HepG2 (cell line): ENCODE results near the gene DAG1. TPM values are rescaled to one million over a fixed set of nuclear protein-coding genes. Genes with fewer than 3 reads are reported as not detected.

ENCODE experiments used
- ATRX ChIP-seq: sonication (generic); formaldehyde crosslinking; IDR thresholded peaks from 2 replicates; pipeline ENCODE4 v1.4.0; 2020; ENCODE audit warnings: missing genetic modification reagents, borderline replicate concordance
- FIP1L1 ChIP-seq: fragments of 200-400 bp; formaldehyde crosslinking; IDR thresholded peaks from 2 replicates; pipeline ENCODE4 v1.6.1; 2018; ENCODE audit warnings: low read depth, mild to moderate bottlenecking, low read length, moderate library complexity, borderline replicate concordance; ENCODE audit not compliant: insufficient read depth
- JARID2 ChIP-seq: sonication (generic); formaldehyde crosslinking; IDR thresholded peaks from 2 replicates; pipeline ENCODE4 v1.8.1; 2023; ENCODE audit warnings: missing genetic modification reagents, inconsistent platforms; ENCODE audit not compliant: insufficient replicate concordance
- JUN ChIP-seq: sonication (generic); formaldehyde crosslinking; IDR thresholded peaks from 2 replicates; pipeline ENCODE4 v1.4.0; 2020; ENCODE audit warnings: mild to moderate bottlenecking, missing genetic modification reagents
- JUNB ChIP-seq: sonication (generic); formaldehyde crosslinking; IDR thresholded peaks from 2 replicates; pipeline ENCODE4 v1.8.0; 2022; ENCODE audit warnings: missing genetic modification reagents, mild to moderate bottlenecking, borderline replicate concordance
- TARDBP ChIP-seq: sonication (generic); formaldehyde crosslinking; IDR thresholded peaks from 2 replicates; pipeline ENCODE4 v1.8.0; 2022; ENCODE audit warnings: mild to moderate bottlenecking, missing genetic modification reagents
- ZNF317 ChIP-seq: sonication (generic); formaldehyde crosslinking; IDR thresholded peaks from 2 replicates; pipeline ENCODE4 v1.5.0; 2020; ENCODE audit warnings: mild to moderate bottlenecking, missing genetic modification reagents
- ZNF333 ChIP-seq: sonication (generic); formaldehyde crosslinking; IDR thresholded peaks from 2 replicates; pipeline ENCODE4 v1.4.0; 2020; ENCODE audit warnings: mild to moderate bottlenecking, missing genetic modification reagents, borderline replicate concordance
- ZNF350 ChIP-seq: sonication (generic); formaldehyde crosslinking; IDR thresholded peaks from 2 replicates; pipeline ENCODE4 v1.4.0; 2020; ENCODE audit warnings: mild to moderate bottlenecking, low read depth, missing genetic modification reagents, borderline replicate concordance
- ZNF883 ChIP-seq: sonication (generic); formaldehyde crosslinking; IDR thresholded peaks from 2 replicates; pipeline ENCODE4 v1.5.1; 2020; ENCODE audit warnings: mild to moderate bottlenecking, missing genetic modification reagents; ENCODE audit errors: not compliant biosample characterization
- ZSCAN21 ChIP-seq: sonication (generic); formaldehyde crosslinking; IDR thresholded peaks from 2 replicates; pipeline ENCODE4 v1.8.0; 2022; ENCODE audit warnings: mild to moderate bottlenecking, missing genetic modification reagents, moderate library complexity, borderline replicate concordance
- polyA plus RNA-seq, 8 experiments: library from polyadenylated mRNA; depleted of rRNA in 3 of 8; stranded (reverse) in 7 of 8; unstranded in 1 of 8; fragments of >200 nt; fragmentation: Illumina TruSeq in 4 of 8; extraction: Trizol in 4 of 8; gene quantifications; 2 replicates each; pipeline versions ENCODE4 v1.2.1 to v1.2.3, GENCODE V29; 2011 to 2016; ENCODE audit warnings: low read depth in 4 of 8, missing spikeins in 1 of 8, mixed read lengths in 1 of 8; ENCODE audit not compliant: insufficient read depth in 1 of 8
- total RNA-seq, 5 experiments: library from RNA; depleted of rRNA; stranded (reverse); fragments of >200 nt; fragmentation: Illumina TruSeq; extraction: Trizol; gene quantifications; 2 replicates each; pipeline ENCODE4 v1.2.3, GENCODE V29; 2016; ENCODE audit warnings: low read depth in 1 of 5
- TF ChIP-seq, protein P1 (sequence below): sonication (generic); formaldehyde crosslinking; IDR thresholded peaks from one replicate; pipeline ENCODE4 v1.5.1; 2020; ENCODE audit warnings: mild to moderate bottlenecking, missing genetic modification reagents; ENCODE audit errors: not compliant biosample characterization
- TF ChIP-seq, protein P2 (sequence below): sonication (generic); formaldehyde crosslinking; IDR thresholded peaks from 2 replicates; pipeline ENCODE4 v1.4.0; 2020; ENCODE audit warnings: missing genetic modification reagents
- TF ChIP-seq, protein P3 (sequence below): sonication (generic); formaldehyde crosslinking; IDR thresholded peaks from 2 replicates; pipeline ENCODE4 v1.5.0; 2020; ENCODE audit warnings: mild to moderate bottlenecking, missing genetic modification reagents

DAG1 gene
- total and polyA plus RNA-seq, 2 of the 13 experiments (the other 11 are each of a cell fraction or from before 2014, with no cell fraction given), result 47.3 to 50.4 TPM

DNA sequence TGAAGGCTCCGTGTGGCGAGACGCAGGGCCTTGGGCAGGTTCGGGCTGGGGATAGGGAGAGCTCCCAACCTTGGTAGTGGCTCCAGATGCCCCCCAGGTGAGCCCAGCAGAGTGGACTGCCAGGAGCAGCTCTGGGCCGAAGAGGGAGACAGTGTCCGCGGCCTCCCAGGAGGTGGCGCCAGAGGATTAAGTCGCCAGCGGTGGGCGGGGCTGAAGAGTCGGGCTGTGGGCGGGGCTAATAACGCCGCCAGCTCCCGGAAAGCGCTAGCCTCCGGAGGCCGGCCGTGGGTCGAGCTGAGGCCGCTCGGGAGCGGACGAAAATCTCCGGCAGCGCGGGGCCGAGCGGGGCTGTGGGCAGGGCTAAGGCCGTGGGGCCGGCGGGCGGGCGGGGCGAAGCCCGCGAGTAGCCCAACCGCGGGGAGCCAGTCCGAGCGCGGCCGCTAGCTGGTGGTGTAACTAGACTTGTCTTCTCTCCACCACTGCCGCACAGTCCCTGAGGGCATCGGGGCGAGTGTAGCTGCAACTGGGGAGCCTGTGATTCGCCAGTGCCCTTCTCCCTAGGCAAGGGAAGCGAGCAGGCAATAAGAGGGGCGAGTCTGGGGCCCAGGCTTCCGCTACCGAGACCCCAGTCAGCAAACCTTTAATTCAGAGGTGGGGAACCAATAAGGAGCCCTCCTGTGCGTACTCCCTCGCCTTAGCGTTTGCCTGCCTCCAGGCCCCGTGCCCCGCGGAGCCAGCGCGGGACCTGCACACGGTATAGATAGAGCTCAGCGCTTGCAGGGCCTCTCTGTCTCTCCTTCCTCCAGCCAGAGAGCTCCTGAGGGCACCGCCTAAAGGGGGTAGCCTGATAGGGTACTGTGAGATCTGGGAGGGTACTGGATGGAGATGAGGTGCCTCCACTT is 69.8 kb downstream of the DAG1 start (continued):
- TF ChIP-seq, protein P1, sequence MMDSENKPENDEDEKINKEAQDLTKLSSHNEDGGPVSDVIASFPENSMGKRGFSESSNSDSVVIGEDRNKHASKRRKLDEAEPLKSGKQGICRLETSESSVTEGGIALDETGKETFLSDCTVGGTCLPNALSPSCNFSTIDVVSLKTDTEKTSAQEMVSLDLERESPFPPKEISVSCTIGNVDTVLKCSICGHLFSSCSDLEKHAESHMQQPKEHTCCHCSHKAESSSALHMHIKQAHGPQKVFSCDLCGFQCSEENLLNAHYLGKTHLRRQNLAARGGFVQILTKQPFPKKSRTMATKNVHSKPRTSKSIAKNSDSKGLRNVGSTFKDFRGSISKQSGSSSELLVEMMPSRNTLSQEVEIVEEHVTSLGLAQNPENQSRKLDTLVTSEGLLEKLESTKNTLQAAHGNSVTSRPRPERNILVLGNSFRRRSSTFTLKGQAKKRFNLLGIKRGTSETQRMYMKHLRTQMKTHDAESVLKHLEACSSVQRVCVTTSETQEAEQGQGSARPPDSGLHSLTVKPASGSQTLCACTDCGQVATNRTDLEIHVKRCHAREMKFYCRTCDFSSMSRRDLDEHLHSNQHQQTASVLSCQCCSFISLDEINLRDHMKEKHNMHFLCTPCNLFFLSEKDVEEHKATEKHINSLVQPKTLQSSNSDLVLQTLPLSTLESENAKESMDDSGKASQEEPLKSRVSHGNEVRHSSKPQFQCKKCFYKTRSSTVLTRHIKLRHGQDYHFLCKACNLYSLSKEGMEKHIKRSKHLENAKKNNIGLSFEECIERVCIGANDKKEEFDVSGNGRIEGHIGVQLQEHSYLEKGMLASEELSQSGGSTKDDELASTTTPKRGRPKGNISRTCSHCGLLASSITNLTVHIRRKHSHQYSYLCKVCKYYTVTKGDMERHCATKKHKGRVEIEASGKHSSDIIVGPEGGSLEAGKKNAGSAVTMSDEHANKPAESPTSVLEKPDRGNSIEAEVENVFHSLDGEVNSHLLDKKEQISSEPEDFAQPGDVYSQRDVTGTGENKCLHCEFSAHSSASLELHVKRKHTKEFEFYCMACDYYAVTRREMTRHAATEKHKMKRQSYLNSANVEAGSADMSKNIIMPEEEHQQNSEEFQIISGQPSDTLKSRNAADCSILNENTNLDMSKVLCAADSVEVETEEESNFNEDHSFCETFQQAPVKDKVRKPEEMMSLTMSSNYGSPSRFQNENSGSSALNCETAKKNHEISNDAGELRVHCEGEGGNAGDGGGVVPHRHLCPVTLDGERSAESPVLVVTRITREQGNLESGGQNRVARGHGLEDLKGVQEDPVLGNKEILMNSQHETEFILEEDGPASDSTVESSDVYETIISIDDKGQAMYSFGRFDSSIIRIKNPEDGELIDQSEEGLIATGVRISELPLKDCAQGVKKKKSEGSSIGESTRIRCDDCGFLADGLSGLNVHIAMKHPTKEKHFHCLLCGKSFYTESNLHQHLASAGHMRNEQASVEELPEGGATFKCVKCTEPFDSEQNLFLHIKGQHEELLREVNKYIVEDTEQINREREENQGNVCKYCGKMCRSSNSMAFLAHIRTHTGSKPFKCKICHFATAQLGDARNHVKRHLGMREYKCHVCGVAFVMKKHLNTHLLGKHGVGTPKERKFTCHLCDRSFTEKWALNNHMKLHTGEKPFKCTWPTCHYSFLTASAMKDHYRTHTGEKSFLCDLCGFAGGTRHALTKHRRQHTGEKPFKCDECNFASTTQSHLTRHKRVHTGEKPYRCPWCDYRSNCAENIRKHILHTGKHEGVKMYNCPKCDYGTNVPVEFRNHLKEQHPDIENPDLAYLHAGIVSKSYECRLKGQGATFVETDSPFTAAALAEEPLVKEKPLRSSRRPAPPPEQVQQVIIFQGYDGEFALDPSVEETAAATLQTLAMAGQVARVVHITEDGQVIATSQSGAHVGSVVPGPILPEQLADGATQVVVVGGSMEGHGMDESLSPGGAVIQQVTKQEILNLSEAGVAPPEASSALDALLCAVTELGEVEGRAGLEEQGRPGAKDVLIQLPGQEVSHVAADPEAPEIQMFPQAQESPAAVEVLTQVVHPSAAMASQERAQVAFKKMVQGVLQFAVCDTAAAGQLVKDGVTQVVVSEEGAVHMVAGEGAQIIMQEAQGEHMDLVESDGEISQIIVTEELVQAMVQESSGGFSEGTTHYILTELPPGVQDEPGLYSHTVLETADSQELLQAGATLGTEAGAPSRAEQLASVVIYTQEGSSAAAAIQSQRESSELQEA (CRISPR knock-in tag), result peak; percentile 47
- TF ChIP-seq, protein P2, sequence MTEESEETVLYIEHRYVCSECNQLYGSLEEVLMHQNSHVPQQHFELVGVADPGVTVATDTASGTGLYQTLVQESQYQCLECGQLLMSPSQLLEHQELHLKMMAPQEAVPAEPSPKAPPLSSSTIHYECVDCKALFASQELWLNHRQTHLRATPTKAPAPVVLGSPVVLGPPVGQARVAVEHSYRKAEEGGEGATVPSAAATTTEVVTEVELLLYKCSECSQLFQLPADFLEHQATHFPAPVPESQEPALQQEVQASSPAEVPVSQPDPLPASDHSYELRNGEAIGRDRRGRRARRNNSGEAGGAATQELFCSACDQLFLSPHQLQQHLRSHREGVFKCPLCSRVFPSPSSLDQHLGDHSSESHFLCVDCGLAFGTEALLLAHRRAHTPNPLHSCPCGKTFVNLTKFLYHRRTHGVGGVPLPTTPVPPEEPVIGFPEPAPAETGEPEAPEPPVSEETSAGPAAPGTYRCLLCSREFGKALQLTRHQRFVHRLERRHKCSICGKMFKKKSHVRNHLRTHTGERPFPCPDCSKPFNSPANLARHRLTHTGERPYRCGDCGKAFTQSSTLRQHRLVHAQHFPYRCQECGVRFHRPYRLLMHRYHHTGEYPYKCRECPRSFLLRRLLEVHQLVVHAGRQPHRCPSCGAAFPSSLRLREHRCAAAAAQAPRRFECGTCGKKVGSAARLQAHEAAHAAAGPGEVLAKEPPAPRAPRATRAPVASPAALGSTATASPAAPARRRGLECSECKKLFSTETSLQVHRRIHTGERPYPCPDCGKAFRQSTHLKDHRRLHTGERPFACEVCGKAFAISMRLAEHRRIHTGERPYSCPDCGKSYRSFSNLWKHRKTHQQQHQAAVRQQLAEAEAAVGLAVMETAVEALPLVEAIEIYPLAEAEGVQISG (CRISPR knock-in tag), result peak; percentile 50; the same call in 1 of the 2 replicates
- no peak; the same call in 1 of the 2 replicates for TF ChIP-seq ZSCAN21
- no peak for TF ChIP-seq JUNB (CRISPR knock-in tag)
- TF ChIP-seq ZNF883 (CRISPR knock-in tag), result peak; percentile 21
- TF ChIP-seq JUN (CRISPR knock-in tag), result no peak
- TF ChIP-seq ZNF317, result no peak
- TF ChIP-seq, protein P3, sequence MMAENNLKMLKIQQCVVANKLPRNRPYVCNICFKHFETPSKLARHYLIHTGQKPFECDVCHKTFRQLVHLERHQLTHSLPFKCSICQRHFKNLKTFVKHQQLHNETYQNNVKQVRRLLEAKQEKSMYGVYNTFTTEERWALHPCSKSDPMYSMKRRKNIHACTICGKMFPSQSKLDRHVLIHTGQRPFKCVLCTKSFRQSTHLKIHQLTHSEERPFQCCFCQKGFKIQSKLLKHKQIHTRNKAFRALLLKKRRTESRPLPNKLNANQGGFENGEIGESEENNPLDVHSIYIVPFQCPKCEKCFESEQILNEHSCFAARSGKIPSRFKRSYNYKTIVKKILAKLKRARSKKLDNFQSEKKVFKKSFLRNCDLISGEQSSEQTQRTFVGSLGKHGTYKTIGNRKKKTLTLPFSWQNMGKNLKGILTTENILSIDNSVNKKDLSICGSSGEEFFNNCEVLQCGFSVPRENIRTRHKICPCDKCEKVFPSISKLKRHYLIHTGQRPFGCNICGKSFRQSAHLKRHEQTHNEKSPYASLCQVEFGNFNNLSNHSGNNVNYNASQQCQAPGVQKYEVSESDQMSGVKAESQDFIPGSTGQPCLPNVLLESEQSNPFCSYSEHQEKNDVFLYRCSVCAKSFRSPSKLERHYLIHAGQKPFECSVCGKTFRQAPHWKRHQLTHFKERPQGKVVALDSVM (CRISPR knock-in tag), result peak; percentile 97
- TF ChIP-seq ZNF350 (CRISPR knock-in tag), result peak; percentile 12; the same call in 1 of the 2 replicates
- TF ChIP-seq TARDBP (CRISPR knock-in tag), result 0 out of 2 replicates have a peak, but pooled peaks have one; percentile 15
- no peak for TF ChIP-seq JARID2 (CRISPR knock-in tag)
- TF ChIP-seq FIP1L1, result no peak
- TF ChIP-seq ZNF333, result no peak; the same call in 1 of the 2 replicates
- TF ChIP-seq ATRX (CRISPR knock-in tag), result no peak
